HUDEP-2 (cell line): ENCODE data around the gene CRKL.
"Not testable (repeated sequence)": the region's sequence is repeated elsewhere in the genome, so short reads cannot be mapped to it uniquely, and the experiment has no call there.

Source experiments
- DNase-seq, 76 experiments: peaks; one replicate each; lab custom pipeline; 2025; ENCODE audit not compliant: unreplicated experiment in 76 of 76; lab: John Stamatoyannopoulos, UW

CRKL gene, protein sequence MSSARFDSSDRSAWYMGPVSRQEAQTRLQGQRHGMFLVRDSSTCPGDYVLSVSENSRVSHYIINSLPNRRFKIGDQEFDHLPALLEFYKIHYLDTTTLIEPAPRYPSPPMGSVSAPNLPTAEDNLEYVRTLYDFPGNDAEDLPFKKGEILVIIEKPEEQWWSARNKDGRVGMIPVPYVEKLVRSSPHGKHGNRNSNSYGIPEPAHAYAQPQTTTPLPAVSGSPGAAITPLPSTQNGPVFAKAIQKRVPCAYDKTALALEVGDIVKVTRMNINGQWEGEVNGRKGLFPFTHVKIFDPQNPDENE

DNA sequence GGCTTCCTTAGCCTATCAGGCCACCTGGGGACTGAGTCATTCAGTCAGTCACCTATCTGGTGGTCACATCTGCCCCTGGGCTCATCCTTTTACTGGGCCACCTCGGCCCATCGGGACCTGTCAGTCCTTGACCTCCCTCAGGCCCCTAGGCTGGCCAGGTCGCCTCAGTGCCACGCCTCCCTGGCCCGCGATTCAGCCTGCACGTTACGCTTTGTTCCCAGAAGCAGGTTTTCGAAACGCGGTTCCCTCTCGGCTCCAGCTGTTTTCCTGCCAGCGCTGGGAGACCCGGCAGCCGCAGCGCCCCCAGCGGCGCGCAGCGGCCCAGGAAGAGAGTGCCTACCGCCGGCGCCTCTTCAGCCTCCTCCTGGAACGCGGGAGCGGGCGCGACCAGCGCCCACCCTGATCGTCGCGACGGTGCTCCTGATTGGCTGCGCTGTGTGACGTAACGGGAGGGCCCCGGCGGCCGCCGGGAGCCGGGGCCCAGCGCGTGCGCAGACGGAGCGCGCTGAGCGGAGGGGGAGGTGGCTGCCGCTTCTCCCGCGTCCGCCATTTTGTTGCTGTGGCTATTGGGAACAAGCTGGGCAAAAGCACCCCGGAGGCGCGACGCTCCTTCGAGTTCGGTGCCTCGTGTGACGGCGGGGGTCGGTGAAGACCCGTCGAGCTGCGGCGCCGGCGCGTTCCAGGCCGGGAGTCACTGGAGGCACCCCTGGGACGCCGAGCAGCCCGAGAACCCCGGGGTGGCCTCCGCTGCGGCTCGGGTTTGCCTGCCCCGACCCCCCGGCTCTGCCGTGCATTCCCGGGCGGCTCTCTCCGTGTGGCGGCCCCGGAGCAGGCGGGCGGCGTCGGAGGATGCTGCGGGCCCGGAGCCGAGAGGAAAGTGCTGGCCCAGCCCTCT lies at the start of gene CRKL:
CRKL (plus strand) TSS at position 492 of the 895 bp plus-strand sequence. CDS start 528 bp downstream, outside the sequence.
- DNase-seq, result peak; percentile 41 to 97 (median 92)

DNA sequence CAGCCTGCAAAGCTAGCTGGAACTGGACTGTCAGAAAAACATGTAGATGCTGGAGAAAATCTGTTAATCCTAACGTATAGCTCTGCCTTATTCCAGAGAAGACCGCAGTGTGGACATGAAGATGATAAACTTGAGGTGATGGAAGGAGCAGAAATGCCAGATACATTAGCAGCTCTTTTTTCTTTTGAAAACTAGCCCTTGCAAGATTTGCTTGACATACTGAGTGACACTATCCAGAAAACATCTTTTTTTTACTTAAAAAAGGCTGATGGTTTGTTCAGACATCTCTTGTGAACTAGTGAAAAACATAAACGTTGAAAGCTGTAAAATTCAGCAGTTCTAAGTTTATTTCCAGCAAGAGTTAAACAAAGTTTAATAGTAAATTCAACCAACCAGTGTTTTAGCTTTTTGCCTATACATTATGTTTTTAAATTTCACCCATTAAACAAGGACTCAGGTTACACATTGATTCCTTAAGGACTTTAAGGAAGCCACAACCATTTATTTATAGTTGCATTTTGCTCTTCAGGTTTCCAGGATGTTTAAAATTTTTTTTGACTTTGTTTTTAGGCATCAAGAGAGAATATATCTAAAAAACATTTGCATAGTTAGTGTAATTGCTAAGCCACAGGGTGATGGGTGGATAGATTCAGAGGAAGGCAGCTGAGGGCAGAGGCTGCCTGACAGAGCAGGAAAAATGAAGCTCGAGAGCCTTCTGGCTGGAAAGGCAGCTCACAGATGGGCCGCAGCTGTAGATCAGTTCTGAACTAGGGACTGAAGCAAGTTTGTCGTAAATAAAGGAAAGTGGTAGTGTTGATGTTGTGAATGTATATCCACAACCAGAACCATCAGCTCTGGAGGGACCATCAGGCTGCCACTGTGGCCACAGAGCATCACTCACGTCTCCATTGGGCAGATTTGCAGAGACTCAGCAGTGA lies 48.9 kb upstream of the CRKL start:
- DNase-seq, result no peak

DNA sequence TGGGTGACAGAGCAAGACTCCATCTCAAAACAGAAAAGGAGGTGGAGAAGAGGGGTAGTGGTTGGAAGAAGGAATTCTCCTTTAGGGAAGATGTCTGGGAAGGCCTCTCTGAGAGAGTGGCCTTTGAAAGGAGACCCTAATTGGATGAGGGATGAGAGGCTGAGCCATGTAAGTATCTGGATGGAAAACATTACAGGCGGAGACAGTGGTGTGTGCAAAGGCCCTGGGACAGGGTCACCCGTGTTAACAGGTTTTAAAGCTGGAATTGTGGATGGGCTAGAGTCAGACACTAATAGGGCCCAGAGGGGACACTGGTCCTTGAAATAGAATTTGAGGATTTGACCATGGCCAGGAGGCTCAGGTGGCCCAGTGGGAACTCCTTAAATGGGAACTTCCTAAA lies 48.0 kb upstream of the CRKL start:
- DNase-seq, result no peak

DNA sequence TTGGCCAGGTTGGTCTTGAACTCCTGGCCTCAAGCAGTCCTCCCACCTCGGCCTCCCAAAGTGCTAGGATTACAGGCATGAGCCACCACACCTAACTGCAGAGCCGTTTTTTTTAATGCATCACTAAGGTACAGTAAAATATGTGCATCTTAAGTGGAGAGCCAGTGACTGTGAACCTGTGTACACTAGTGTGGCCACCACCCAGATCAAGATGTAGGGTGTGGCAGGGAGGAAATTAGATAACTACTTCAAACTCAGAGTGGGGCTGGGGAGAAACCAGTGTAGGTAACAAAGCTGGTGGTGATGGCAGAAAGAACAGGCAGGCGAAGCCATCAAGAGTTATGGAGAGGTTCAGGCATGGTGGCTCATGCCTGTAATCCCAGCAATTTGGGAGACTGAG lies 44.0 kb upstream of the CRKL start:
- peak in 2 of 76 experiments; percentile 1 to 2 for DNase-seq

DNA sequence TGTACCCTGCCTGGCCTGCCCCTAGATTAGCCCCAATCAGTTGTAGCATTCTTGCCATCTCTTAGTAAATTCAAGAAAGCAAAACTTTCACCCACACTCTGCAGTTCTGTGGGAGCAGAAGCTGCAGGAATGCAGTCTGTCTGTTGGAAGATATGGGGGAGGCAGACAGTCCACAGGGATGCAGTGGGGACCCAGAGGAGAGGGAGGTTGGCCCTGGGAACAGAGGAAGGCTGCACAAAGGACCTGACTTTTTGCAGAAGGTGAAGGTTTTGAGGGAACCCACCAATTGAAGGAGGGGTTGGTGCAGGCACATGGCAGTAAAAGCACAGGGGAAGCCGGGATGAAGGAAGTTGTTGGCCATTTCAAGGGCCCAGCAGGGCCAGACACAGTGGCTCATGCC lies 41.9 kb upstream of the CRKL start:
- DNase-seq, result no peak

DNA sequence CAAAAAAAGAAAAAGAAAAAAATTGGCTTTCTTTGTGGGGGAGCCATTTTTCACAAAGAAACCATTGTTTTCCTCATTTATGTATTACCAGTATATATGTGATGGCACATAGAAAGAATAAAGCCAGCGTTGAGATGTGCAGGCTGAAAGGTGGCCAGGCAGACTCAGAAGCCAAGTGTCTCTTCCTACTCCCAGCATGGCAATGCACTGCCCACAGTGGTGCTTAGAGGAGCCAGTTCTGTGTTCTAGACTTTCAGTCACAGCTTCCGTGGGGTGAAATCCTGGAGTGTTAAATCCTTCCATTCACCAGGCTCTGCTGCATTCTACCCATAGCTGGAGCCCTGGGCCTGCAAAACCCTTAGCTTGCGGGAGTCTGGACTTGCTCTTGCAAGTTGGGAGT lies 39.5 kb upstream of the CRKL start:
- DNase-seq, result no peak

DNA sequence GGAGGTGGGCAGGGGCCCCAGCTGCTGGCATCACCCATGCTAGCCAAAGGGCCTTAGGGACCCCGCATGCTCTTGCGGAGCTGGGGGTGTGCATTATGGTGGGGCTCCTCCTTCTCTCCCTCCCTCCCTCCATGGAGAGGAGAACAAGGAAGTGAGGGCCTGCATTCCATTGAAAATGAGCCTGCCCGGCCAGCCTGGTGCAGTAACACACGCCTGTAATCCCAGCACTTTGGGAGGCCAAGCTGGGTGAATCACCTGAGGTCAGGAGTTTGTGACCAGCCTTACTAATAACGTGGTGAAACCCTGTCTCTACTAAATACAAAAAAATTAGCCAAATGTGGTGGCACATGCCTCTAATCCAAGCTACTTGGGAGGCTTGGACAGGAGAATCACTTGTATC lies 36.0 kb upstream of the CRKL start:
- DNase-seq, result no peak

DNA sequence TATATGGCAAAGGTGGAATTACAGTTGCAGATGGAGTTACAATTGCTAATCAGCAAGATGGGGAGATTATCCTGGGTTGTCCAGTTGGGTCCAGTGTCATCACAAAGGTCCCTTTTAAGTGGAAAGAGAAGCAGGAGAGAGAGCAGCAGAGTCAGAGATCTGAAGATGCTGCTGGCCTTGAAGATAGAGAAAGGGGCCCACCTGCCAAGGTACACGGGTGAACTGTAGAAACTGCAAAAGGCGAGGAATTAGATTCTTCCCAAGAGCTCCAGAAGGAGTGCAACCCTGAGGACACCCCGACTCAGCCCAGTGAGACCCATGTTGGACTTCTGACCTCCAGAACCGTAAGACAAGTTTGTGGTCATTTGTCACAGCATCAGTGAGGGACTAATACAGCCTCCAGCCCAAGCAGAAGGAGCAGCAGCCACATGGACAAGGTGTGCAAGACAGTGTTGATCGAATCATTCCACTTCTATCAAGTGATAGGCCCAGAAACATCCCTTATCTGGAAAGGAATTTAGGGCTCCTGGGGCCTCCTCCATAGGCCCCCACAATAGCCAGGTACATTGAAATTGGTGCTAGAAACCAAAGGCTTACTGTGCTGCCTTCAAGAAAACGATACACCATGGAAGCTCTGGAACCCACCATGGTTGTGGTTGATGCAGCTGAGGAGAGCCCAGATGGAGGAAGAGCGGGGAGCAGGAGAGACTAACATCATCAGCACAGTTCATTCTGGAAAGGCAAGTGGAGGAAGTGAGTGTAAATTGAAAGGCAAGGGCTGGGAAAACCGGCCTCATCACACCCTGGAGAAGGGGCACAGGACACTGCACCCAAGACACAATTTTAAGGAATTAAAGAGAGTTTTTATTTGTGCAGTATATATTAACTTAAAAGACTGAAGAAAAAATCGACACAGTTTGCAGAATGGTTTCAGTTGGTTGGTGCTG lies 35.1 kb upstream of the CRKL start:
- DNase-seq, result no peak

DNA sequence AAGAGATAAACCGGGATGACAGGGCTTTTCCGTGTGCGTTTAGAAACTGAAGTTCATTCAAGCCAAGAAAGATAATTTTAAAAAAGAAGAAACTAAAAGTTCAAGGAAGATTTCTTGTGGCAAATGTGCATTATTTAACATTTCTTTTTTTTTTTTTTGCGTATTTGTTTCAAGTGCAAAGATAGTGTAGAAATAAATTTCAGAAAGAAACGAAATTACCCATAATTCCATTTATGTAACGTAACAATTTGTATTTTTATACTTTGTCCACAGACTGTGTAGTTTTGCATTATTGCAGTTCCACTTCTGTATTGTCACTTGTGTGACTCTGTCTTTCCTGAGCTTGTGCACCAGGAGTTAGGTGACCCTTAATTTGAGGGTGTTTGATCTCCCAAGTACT lies 34.4 kb upstream of the CRKL start:
- no peak for DNase-seq

DNA sequence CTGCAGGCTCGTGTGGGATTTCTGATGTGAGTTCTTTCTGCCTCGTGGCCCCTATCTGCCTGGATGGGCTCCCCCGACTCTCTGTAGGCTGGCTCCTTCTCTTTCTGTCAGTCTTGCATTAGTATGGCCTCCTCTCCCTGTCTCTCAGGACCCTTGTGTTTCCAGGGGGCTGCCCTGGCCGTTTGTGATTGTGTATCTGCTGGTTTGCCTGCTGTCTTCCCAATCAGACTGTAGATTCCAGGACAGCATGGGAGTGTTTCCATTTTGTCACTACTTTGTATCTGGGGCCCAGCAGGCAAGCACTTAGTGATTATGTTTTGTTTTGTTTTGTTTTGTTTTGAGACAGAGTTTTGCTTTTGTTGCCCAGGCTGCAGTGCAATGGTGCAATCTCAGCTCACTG lies 32.8 kb upstream of the CRKL start:
- no peak for DNase-seq

DNA sequence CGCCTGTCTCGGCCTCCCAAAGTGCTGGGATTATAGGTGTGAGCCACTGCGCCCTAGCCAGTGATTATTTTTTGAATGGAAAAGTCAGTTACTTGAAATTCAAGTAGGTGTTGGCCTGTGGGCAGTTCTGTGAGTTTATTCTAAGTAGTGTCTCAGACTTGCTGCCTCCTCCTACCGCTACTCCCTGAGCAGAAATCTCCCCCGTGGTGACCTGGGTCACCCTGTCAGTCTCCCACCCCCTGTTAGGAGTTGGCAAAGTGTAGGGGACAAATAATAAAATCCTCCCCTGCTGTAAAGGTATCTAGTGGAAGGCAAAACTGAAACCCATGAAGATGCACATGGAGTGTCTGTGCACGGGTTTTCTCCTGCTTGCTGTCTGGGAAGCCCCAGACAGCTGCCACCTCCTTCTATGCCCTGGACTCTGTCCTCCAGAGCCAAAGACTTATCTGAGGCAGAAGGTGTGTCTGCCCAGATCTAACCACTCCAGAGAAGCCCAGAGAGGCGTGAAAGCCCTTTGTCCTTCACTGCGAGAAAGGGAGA lies 32.1 kb upstream of the CRKL start:
- DNase-seq, result no peak

DNA sequence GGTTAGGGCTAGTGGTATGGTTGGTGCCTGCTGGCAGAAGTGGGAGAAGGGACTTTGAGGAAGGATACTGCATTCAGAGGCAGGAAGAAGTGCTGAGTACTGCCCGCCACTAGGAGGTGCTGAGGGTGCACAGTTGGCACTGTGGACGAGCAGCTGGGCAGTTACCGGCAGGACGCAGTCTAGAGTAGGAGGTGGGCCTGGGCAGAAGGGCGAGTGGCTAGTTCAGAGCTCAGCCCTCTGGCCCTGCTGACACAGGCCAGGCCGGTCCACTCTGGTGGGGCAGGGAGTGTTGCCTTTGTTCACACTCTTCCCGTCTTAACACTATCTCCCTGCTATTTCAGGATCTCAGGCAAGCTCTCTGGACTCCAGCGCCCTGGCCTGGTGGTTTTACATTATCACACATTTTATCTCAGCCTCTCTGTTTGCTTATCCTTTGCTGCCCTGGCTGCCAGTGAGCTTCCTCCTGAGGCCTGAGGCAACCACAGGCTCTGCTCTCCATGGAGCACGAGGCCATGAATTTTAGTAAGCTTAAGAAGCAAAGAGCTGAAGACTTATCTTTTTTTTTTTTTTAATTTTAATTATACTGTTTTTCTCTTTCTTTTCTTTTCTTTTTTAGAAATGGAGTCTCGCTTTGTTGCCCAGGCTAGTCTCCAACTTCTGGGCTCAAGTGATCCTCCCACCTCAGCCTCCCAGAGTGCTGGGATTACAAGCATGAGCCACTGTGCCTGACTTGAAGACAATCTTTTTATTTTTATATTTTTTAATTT lies 31.5 kb upstream of the CRKL start:
- peak in 74 of 76 experiments; percentile 7 to 81 (median 64) for DNase-seq

DNA sequence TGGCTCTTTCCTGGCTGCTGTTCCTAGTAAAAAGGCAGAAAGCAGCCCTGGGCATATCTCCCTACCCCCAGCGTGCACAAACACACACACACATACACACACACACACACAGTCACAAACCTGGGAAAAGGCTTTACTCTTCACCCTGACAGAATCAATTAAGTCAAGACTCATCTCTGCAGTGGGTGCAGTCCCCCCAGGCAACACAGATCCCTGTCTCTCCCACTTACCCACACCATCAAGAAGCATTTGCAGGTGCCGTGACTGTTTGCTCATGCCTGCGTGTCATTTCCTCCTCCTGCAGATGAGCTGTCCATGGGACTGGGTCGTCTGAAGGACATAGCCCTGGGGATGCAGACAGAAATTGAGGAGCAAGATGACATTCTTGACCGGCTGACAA lies 29.8 kb upstream of the CRKL start:
- no peak for DNase-seq

DNA sequence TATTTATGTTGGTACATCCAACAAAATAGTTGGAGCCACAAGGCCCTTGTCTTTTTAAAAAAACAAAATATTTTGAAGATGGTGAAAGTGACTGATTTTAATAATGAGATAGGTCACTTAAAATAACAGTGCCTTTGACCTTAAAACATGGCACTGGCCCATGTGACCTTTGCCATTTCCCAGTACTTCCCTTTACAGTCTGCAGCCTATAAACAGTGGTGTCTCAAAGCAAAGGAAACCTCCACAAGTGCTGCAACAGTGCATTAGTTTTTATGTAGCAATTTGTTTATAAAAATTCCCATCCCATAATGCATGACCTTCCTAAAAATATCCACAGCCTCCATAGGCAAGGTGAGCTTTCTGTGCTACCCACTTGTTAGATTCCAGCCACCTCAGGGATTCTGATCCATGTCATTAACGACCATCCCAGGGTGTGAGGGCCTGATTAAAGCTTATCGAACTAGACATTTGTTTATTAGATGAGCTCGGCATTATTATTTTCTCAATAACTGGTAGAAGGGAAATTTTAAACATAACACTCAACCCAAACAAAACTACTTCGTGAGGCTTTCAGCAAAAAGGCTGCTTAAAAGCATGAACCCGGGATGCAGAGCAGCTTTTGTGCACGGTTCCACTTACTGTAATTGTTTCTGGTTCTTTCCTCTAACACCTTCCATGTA lies 28.0 kb upstream of the CRKL start:
- DNase-seq, result no peak

DNA sequence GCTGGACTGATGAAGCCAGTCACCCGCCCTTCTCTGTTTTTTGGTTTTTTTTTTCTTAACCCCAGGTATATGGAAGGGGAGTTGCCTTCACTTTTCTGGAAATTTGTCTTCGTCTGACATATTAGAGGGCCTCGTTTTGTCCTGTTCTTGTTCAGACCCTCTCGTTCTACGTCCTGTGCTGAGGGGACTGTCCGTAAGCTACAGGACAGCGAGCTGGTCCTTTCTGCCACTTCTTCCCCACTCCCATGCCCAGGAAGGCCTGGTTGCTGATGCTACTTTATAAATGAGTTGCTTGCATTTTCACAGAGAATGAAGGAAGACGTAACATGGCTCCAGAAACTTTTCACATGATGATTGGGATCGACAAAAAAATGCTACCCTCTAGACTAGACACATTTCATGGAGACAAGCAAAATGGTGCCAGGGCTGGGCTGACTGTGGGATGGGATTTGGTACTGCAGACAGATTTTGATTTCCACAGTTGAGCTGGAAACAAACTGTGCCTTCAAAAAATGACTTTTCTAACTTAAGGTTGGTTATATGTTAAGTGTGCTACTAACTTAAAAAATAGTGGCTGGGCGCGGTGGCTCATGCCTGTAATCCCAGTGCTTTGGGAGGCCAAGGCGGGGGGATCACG lies 27.2 kb upstream of the CRKL start:
- DNase-seq, result no peak

DNA sequence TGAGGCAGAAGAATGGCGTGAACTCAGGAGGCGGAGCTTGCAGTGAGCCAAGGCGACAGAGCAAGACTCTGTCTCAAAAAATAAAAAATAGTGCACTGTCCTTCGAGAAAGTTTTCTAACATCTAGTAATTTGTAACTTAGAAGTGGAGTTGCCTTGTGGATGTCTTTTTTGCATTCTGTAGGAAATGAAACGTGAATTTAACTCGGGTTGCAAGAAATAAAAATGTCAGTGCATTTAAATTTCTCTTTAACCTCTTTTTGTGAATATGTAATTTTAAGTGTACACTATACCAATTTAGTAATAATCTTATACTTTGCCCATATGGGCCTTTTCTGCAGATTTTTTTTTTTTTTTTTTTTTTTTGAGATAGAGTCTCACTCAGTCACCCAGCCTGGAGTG lies 26.2 kb upstream of the CRKL start:
- DNase-seq, result no peak

DNA sequence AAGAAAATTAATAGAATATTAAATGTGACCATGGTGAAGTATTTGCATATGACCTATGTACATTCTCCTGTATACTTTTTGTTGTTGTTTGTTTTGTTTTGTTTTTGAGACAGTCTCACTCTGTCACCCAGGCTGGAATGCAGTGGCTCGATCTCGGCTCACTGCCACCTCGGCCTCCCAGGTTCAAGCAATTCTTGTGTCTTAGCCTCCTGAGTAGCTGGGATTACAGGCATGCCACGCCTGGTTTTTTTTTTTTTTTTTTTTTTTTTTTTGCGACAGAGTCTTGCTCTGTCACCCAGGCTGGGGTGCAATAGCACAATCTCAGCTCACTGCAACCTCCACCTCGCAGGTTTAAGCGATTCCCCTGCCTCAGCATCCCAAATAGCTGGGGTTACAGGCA lies 19.5 kb upstream of the CRKL start:
- DNase-seq, result not testable (repeated sequence)
